ENCODE results near the gene DISP2. TPM values are rescaled to one million over a fixed set of nuclear protein-coding genes. Genes with fewer than 3 reads are reported as not detected.

Gene DISP2
- total RNA-seq, 6 experiments from 2014 or later = 0.06 to 0.71 (median 0.16) TPM

- TF ChIP-seq POLR2A (IDR thresholded peaks at IDR 0.05) (no peak), CTCF (IDR thresholded peaks at IDR 0.05) (no peak)
- Histone ChIP-seq H3K4me3 (no peak overlapping the region), H3K27ac (no peak overlapping the region), H3K4me1 (no peaks in the 10 kb centered on the region), H3K27me3 (no peaks in the 10 kb centered on the region), H3K36me3 (no peaks in the 10 kb centered on the region), H3K9me3 (no peaks in the 10 kb centered on the region)
- intact Hi-C loops (cut with DNase I) = no loop called here
- DNase-seq (no peak), ATAC-seq (no peak)
- 78% methylated on average over 3 of the region's 3 CpGs for WGBS (ENCODE audit: insufficient coverage, low coverage, low lambda C conversion rate, missing lambda C conversion rate)
Measured at GRCh38 chr15:40316931-40317330, 41.1 kb upstream of the DISP2 start.

- Histone ChIP-seq H3K4me3 (no peak overlapping the region), H3K4me1 (no peaks in the 10 kb centered on the region), H3K9me3 (no peaks in the 10 kb centered on the region), H3K36me3 (no peaks in the 10 kb centered on the region), H3K27me3 (no peaks in the 10 kb centered on the region), H3K27ac (no peak overlapping the region)
- TF ChIP-seq POLR2A (IDR thresholded peaks at IDR 0.05) (no peak), CTCF (IDR thresholded peaks at IDR 0.05) (no peak)
- 48% methylated on average over 4 of the region's 4 CpGs for WGBS (ENCODE audit: insufficient coverage, low coverage, low lambda C conversion rate, missing lambda C conversion rate)
- DNase-seq (no peak), ATAC-seq (no peak)
- intact Hi-C loops (cut with DNase I) = no loop called here
Measured at GRCh38 chr15:40317580-40317979, 40.4 kb upstream of the DISP2 start.

- WGBS (ENCODE audit: insufficient coverage, low coverage, low lambda C conversion rate, missing lambda C conversion rate) = 80% methylated on average over 1 of the region's 1 CpG
- no peaks in the 10 kb centered on the region for H3K36me3 ChIP-seq
- intact Hi-C loops (cut with DNase I) = no loop called here
- no peak for ATAC-seq
- no peaks in the 10 kb centered on the region for H3K27me3 ChIP-seq
- H3K9me3 ChIP-seq = no peaks in the 10 kb centered on the region
- H3K4me3 ChIP-seq = no peak overlapping the region
- H3K4me1 ChIP-seq = peaks cover 0 to 5% (median 0%) of the 10 kb centered on the region in 4 donors
- TF ChIP-seq POLR2A (IDR thresholded peaks at IDR 0.05) (no peak), CTCF (IDR thresholded peaks at IDR 0.05) (no peak)
- no peak for DNase-seq
- no peak overlapping the region for H3K27ac ChIP-seq
Measured at GRCh38 chr15:40320409-40320808, 37.6 kb upstream of the DISP2 start.

GRCh38 chr15:40320931-40321371, 37.1 kb upstream of the DISP2 start:
- WGBS (ENCODE audit: insufficient coverage, low coverage, low lambda C conversion rate, missing lambda C conversion rate) = 0% methylated on average over 2 of the region's 2 CpGs
- Histone ChIP-seq H3K9me3 (no peaks in the 10 kb centered on the region), H3K4me1 (peaks cover 0 to 8% (median 0%) of the 10 kb centered on the region in 4 donors), H3K27ac (no peak overlapping the region), H3K36me3 (no peaks in the 10 kb centered on the region), H3K4me3 (no peak overlapping the region), H3K27me3 (no peaks in the 10 kb centered on the region)
- TF ChIP-seq POLR2A (IDR thresholded peaks at IDR 0.05) (no peak), CTCF (IDR thresholded peaks at IDR 0.05) (peak; percentile 80 to 89 (median 88))
- intact Hi-C loops (cut with DNase I) = no loop called here
- peak in 1 of 3 donors; percentile 68 for DNase-seq
- peak; percentile 45 to 60 (median 54) for ATAC-seq
